H9 (cell line): ENCODE measurements around the gene TARBP2. TPM values are rescaled to one million over a fixed set of nuclear protein-coding genes. Genes with fewer than 3 reads are reported as not detected.

ENCODE experiments used
- DNase-seq: peaks from one replicate; pipeline ENCODE4 v3.0.0-alpha.2; 2017
- H2AFZ ChIP-seq: one replicate; pipeline ENCODE4 v1.6.1; 2013; ENCODE audit warnings: mild to moderate bottlenecking, low read length, control low read depth, moderate library complexity
- H2AK5ac ChIP-seq: 2 replicates; pipeline ENCODE4 v1.6.1; 2013; ENCODE audit warnings: low read length, control low read depth, mixed read lengths; ENCODE audit not compliant: insufficient read length
- H2BK120ac ChIP-seq: one replicate; pipeline ENCODE4 v1.6.1; 2013; ENCODE audit warnings: low read depth, mild to moderate bottlenecking, low read length, control low read depth, inconsistent platforms; ENCODE audit not compliant: poor library complexity, severe bottlenecking
- H2BK12ac ChIP-seq: 2 replicates; pipeline ENCODE4 v1.6.1; 2013; ENCODE audit warnings: low read length, control low read depth, mixed read lengths, low read depth; ENCODE audit not compliant: insufficient read length
- H2BK15ac ChIP-seq: 2 replicates; pipeline ENCODE4 v1.6.1; 2013; ENCODE audit warnings: low read depth, low read length, control low read depth
- H2BK20ac ChIP-seq: one replicate; pipeline ENCODE4 v1.6.1; 2013; ENCODE audit warnings: low read depth, mild to moderate bottlenecking, low read length, control low read depth, inconsistent platforms; ENCODE audit not compliant: poor library complexity, severe bottlenecking
- H2BK5ac ChIP-seq: 2 replicates; pipeline ENCODE4 v1.6.1; 2013; ENCODE audit warnings: low read length, control low read depth, mixed read lengths; ENCODE audit not compliant: insufficient read length
- H3K14ac ChIP-seq: 2 replicates; pipeline ENCODE4 v1.6.1; 2013; ENCODE audit warnings: low read length, control low read depth; ENCODE audit not compliant: insufficient read depth
- H3K18ac ChIP-seq: 2 replicates; pipeline ENCODE4 v1.6.1; 2013; ENCODE audit warnings: low read depth, mild to moderate bottlenecking, mixed read lengths, low read length, control low read depth; ENCODE audit not compliant: insufficient read length
- H3K23ac ChIP-seq: 2 replicates; pipeline ENCODE4 v1.6.1; 2013; ENCODE audit warnings: low read length, control low read depth, mixed read lengths, low read depth; ENCODE audit not compliant: insufficient read length
- H3K23me2 ChIP-seq: 2 replicates; pipeline ENCODE4 v1.6.1; 2013; ENCODE audit warnings: low read depth, mild to moderate bottlenecking, mixed read lengths, low read length, control low read depth; ENCODE audit not compliant: insufficient read length, poor library complexity, severe bottlenecking
- H3K27ac ChIP-seq: 2 replicates; pipeline ENCODE4 v1.5.1; 2013; ENCODE audit warnings: low read length, control low read depth, mixed read lengths, low read depth; ENCODE audit not compliant: insufficient read length
- H3K27me3 ChIP-seq: 2 replicates; pipeline ENCODE4 v1.6.1; 2013; ENCODE audit warnings: low read length, control low read depth, inconsistent platforms; ENCODE audit not compliant: insufficient read depth
- H3K4ac ChIP-seq: 2 replicates; pipeline ENCODE4 v1.6.1; 2013; ENCODE audit warnings: low read depth, mild to moderate bottlenecking, control low read depth, inconsistent platforms, low read length, moderate library complexity
- H3K4me1 ChIP-seq: 2 replicates; pipeline ENCODE4 v1.6.1; 2013; ENCODE audit warnings: low read length, control low read depth, inconsistent platforms; ENCODE audit not compliant: insufficient read depth
- H3K4me2 ChIP-seq: 2 replicates; pipeline ENCODE4 v1.6.1; 2013; ENCODE audit warnings: low read length, control low read depth, mixed read lengths; ENCODE audit not compliant: insufficient read length, insufficient read depth
- H3K56ac ChIP-seq: 2 replicates; pipeline ENCODE4 v1.6.1; 2013; ENCODE audit warnings: low read depth, mild to moderate bottlenecking, mixed read lengths, low read length, control low read depth; ENCODE audit not compliant: insufficient read length
- H3K79me1 ChIP-seq: 2 replicates; pipeline ENCODE4 v1.6.1; 2013; ENCODE audit warnings: low read depth, mild to moderate bottlenecking, moderate library complexity, low read length, control low read depth, inconsistent platforms; ENCODE audit not compliant: insufficient read depth, poor library complexity, severe bottlenecking
- H3K79me2 ChIP-seq: 2 replicates; pipeline ENCODE4 v1.6.1; 2013; ENCODE audit warnings: low read length, control low read depth, inconsistent platforms; ENCODE audit not compliant: insufficient read depth
- H3K9ac ChIP-seq: 2 replicates; pipeline ENCODE4 v1.6.1; 2013; ENCODE audit warnings: low read length, control low read depth, mixed read lengths; ENCODE audit not compliant: insufficient read length; ENCODE audit errors: extremely low read depth
- H3K9me3 ChIP-seq: one replicate; pipeline ENCODE4 v1.6.1; 2013; ENCODE audit warnings: low read depth, low read length, inconsistent platforms; ENCODE audit not compliant: control insufficient read depth
- H3T11ph ChIP-seq: one replicate; pipeline ENCODE4 v1.6.1; 2013; ENCODE audit warnings: mild to moderate bottlenecking, low read length, control low read depth, inconsistent platforms
- H4K20me1 ChIP-seq: one replicate; pipeline ENCODE4 v1.6.1; 2013; ENCODE audit not compliant: control insufficient read depth, insufficient read length, insufficient read depth
- H4K5ac ChIP-seq: 2 replicates; pipeline ENCODE4 v1.6.1; 2013; ENCODE audit warnings: low read depth, mild to moderate bottlenecking, mixed read lengths, low read length, control low read depth; ENCODE audit not compliant: insufficient read length
- H4K8ac ChIP-seq: replicated peaks from 2 replicates; pipeline ENCODE4 v1.6.1; 2013; ENCODE audit warnings: low read length, control low read depth, mixed read lengths, low read depth; ENCODE audit not compliant: insufficient read length
- H4K91ac ChIP-seq: 2 replicates; pipeline ENCODE4 v1.6.1; 2013; ENCODE audit warnings: low read depth, mild to moderate bottlenecking, moderate library complexity, mixed read lengths, low read length, control low read depth; ENCODE audit not compliant: insufficient read length
- H3K27ac Mint-ChIP-seq, 3 experiments: 2 replicates in 2 of 3; 3 replicates in 1 of 3; pipeline ENCODE4 v1.8.0; 2020 to 2021; ENCODE audit warnings: mixed read lengths in 3 of 3, mild to moderate bottlenecking in 1 of 3, moderate library complexity in 1 of 3
- H3K27me3 Mint-ChIP-seq: 2 replicates; pipeline ENCODE4 v1.8.0; 2021; ENCODE audit warnings: low read depth, mild to moderate bottlenecking, moderate library complexity, mixed read lengths
- H3K36me3 Mint-ChIP-seq, 3 experiments: 2 replicates in 2 of 3; 3 replicates in 1 of 3; pipeline ENCODE4 v1.8.0; 2020 to 2021; ENCODE audit warnings: low read depth in 3 of 3, mixed read lengths in 3 of 3; ENCODE audit not compliant: insufficient read depth in 1 of 3
- H3K4me1 Mint-ChIP-seq, 2 experiments: 2 replicates each; pipeline ENCODE4 v1.8.0; 2020; ENCODE audit warnings: mixed read lengths in 2 of 2
- H3K4me3 Mint-ChIP-seq, 2 experiments: 2 replicates in 1 of 2; 3 replicates in 1 of 2; pipeline ENCODE4 v1.8.0; 2020 to 2021; ENCODE audit warnings: mild to moderate bottlenecking in 2 of 2, mixed read lengths in 2 of 2, moderate library complexity in 1 of 2
- H3K9me3 Mint-ChIP-seq, 2 experiments: 2 replicates in 1 of 2; 3 replicates in 1 of 2; pipeline ENCODE4 v1.8.0; 2020; ENCODE audit warnings: mild to moderate bottlenecking in 2 of 2, mixed read lengths in 2 of 2, moderate library complexity in 1 of 2
- CTCF ChIP-seq: fragments of 200-600 bp; sonication (generic); conservative IDR thresholded peaks from 3 replicates; pipeline ENCODE4 v1.8.0; 2021; ENCODE audit warnings: antibody characterized with exemption, mild to moderate bottlenecking
- WGBS: extraction: QIAGEN DNeasy Blood & Tissue Kit; methylation state at CpG from one replicate; pipeline ENCODE4 v1.1.7; 2013; ENCODE audit warnings: missing lambda C conversion rate, low lambda C conversion rate, mixed read lengths; ENCODE audit not compliant: insufficient read length; ENCODE audit errors: extremely low coverage; 5-methylcytosine and 5-hydroxymethylcytosine counted together
- total RNA-seq: library from RNA; stranded (reverse); gene quantifications from 2 replicates; pipeline ENCODE4 v1.2.1, GENCODE V29; 2021

The TARBP2 gene
- total RNA-seq, 1 experiment from 2014 or later, result 79.2 TPM

GRCh38 chr12:53459097-53459496 is 42.0 kb upstream of the TARBP2 start:
- Histone ChIP-seq H3K27me3 (no peaks in the 10 kb centered on the region), H3K9ac (no peak overlapping the region), H3K18ac (no peak overlapping the region), H4K91ac (no peak overlapping the region), H3K9me3 (no peaks in the 10 kb centered on the region), H2BK20ac (no peak overlapping the region), H3K79me1 (peaks cover 22% of the 10 kb centered on the region), H3K4ac (no peak overlapping the region), H3K23me2 (no peaks in the 10 kb centered on the region), H3K56ac (no peak overlapping the region), H2BK12ac (no peak overlapping the region), H3T11ph (no peak overlapping the region), H3K27ac (no peak overlapping the region), H2BK15ac (no peak overlapping the region), H4K5ac (no peak overlapping the region), H3K14ac (no peak overlapping the region), H3K4me1 (no peaks in the 10 kb centered on the region), H3K79me2 (peaks cover 11% of the 10 kb centered on the region), H2BK5ac (no peak overlapping the region), H4K8ac (no peak overlapping the region), H2AFZ (no peak overlapping the region), H2AK5ac (no peak overlapping the region), H3K4me2 (no peak overlapping the region), H2BK120ac (no peak overlapping the region), H3K23ac (no peak overlapping the region), H4K20me1 (no peaks in the 10 kb centered on the region)
- Mint-ChIP-seq H3K9me3 (no peaks in the 10 kb centered on the region; a peak in 1 of 5 replicates), H3K4me1 (peaks cover 52 to 68% of the 10 kb centered on the region in 2 experiments), H3K36me3 (peaks cover 79 to 96% (median 94%) of the 10 kb centered on the region in 3 experiments), H3K4me3 (no peak overlapping the region; a peak in 1 of 5 replicates), H3K27ac (0 out of 7 replicates have a peak overlapping the region, but pooled peaks of 1 of the 3 experiments have one; percentile 14), H3K27me3 (no peaks in the 10 kb centered on the region)
- TF ChIP-seq CTCF, result no peak
- no CpG with 5 or more reads among the region's 4 CpGs for WGBS
- no peak for DNase-seq
